ENCODE results near the gene ZNF559.

The ZNF559 gene

GRCh38 chr19:9370738-9371619, 47.0 kb downstream of the ZNF559 start:
- H3K4me3 ChIP-seq (ENCODE audit: low read length), result no peak overlapping the region
- H3K27ac ChIP-seq (ENCODE audit: low read depth, low read length), result no peak overlapping the region
- no peaks in the 10 kb centered on the region for H3K4me1 ChIP-seq (ENCODE audit: control insufficient read depth, insufficient read depth, low read length)
- peaks cover under 1% of the 10 kb centered on the region for H3K36me3 ChIP-seq (ENCODE audit: control insufficient read depth, insufficient read depth, low read length)
- H3K27me3 ChIP-seq (ENCODE audit: control insufficient read depth, insufficient read depth, low read length), result no peaks in the 10 kb centered on the region
- H3K9ac ChIP-seq (ENCODE audit: low read length), result no peak overlapping the region

- Histone ChIP-seq H3K27me3 (ENCODE audit: control insufficient read depth, insufficient read depth, low read length) (no peaks in the 10 kb centered on the region), H3K4me3 (ENCODE audit: low read length) (no peak overlapping the region), H3K9ac (ENCODE audit: low read length) (no peak overlapping the region), H3K4me1 (ENCODE audit: control insufficient read depth, insufficient read depth, low read length) (no peaks in the 10 kb centered on the region), H3K36me3 (ENCODE audit: control insufficient read depth, insufficient read depth, low read length) (peaks cover 51% of the 10 kb centered on the region), H3K27ac (ENCODE audit: low read depth, low read length) (no peak overlapping the region)
Observed at GRCh38 chr19:9381361-9381785, 57.4 kb downstream of the ZNF559 start.
